ENCODE data around the gene KCNK2.
A peak's percentile ranks its signal among the peaks of the same experiment; 100 is the strongest.

KCNK2 gene, protein sequence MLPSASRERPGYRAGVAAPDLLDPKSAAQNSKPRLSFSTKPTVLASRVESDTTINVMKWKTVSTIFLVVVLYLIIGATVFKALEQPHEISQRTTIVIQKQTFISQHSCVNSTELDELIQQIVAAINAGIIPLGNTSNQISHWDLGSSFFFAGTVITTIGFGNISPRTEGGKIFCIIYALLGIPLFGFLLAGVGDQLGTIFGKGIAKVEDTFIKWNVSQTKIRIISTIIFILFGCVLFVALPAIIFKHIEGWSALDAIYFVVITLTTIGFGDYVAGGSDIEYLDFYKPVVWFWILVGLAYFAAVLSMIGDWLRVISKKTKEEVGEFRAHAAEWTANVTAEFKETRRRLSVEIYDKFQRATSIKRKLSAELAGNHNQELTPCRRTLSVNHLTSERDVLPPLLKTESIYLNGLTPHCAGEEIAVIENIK
- 0 to 0.11 (median 0) reads per million in 9 experiments for total RNA-seq

DNA sequence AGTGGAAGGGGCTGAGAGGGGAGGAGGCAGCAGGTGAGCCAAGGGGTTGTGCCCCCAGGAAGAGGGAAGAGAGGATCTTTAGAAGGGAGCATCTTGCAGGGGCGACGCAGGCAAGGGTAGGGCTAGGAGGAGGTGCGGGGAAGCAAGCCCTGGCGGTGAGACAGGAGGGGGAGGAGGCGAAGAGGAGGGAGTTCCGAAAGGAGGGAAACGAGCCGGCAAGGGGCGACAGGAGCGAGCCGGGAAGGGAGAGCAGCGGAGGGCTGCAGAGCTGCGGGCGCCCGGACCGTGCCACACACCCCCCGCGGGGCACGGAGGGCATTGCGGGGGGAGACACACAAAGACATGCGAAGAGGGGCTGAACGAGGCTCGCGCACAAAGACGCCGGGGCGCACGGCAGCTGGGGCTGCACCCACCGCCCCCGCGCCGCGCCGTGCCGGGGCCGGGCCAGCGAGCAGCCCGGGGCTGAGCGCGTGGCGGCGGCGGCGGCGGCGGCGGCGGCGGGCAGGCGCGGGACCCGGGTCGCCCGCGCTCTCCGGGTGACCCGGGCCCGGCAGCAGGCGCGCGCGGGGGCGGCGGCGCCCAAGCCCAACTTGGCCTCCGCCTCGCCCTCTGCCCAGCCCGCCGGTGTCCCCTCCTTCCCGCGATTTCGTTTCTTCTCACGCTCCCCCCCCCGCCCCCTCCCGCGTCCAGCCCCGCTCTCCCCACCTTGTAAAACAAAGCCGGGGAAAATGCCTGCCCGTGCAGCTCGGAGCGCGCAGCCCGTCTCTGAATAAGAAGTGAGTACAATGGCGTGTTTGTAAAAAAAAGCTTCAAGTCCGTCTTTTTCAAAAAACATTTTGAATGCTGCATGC, at the start of gene KCNK2:
KCNK2 (plus strand) TSS at position 206 of the 851 bp plus-strand sequence. CDS start 649 bp downstream, outside the sequence.
- Mint-ChIP-seq H3K4me1 (ENCODE audit: low read depth in 2 of 2) (peaks cover 0 to 2% of the 10 kb centered on the region in 2 donors), H3K36me3 (ENCODE audit: insufficient read depth) (no peaks in the 10 kb centered on the region), H3K9me3 (peaks cover 5 to 9% of the 10 kb centered on the region in 2 donors), H3K4me3 (peak within 1 kb of the TSS in 1 of 2 donors; percentile 9), H3K27me3 (peaks cover 21 to 34% of the 10 kb centered on the region in 2 donors), H3K27ac (no peak within 1 kb of the TSS)
- DNase-seq: no peak
- ATAC-seq (replicated peaks): no peak

DNA sequence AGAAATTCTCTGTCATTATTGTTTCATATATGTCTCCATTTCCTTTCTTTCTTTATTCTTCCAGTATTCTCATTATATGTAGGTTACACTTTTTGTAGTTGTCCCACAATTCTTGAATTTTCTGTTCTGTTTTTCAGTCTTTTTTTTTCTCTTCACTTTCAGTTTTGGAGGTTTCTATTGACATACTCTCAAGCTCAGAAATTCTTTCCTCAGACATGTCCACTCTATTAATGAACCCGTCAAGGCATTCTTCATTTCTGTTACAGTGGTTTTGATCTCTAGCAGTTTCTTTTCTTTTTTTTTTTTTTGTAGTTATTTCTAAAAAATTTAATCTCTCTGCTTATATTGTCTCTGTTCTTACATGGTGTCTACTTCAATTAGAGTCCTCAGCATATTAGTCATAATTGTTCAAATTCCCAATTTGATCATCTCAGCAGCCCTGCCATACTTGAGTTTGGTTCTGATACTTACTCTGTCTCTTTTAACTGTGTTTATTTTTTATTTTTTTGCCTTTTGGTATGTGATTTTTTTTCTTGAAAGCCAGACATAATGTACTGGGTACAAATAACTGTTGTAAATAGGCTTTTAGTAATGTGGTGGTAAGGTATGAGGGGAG, 49.5 kb upstream of the KCNK2 start:
- no peaks in the 10 kb centered on the region for H3K36me3 Mint-ChIP-seq (ENCODE audit: insufficient read depth)
- H3K4me1 Mint-ChIP-seq (ENCODE audit: low read depth in 2 of 2): no peaks in the 10 kb centered on the region
- no peaks in the 10 kb centered on the region for H3K9me3 Mint-ChIP-seq
- H3K27ac Mint-ChIP-seq: no peak overlapping the region
- no peak overlapping the region for H3K4me3 Mint-ChIP-seq
- ATAC-seq (replicated peaks) (no peak), DNase-seq (no peak)
- H3K27me3 Mint-ChIP-seq: no peaks in the 10 kb centered on the region

DNA sequence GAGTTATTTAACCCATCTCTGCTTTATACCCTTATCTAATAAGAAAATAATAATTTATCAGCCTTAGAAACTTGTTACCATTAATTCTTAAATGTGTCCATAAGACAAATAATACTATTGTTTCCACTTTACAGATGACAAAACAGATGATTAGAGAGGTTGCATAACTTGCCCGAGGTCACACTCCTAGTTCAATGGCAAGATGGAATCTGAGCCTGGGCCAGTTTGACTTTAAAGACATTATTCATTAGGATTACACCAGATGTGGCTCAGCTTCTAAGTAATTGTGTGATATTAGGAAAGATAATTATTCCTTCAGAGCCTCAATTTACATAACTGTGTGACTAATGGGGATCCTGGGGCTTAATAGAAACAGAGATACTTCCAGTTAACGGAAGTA, 42.3 kb upstream of the KCNK2 start:
- no peaks in the 10 kb centered on the region for H3K36me3 Mint-ChIP-seq (ENCODE audit: insufficient read depth)
- H3K9me3 Mint-ChIP-seq: peaks cover 0 to 9% of the 10 kb centered on the region in 2 donors
- H3K4me3 Mint-ChIP-seq: no peak overlapping the region
- DNase-seq: no peak
- no peak overlapping the region for H3K27ac Mint-ChIP-seq
- H3K27me3 Mint-ChIP-seq: no peaks in the 10 kb centered on the region
- H3K4me1 Mint-ChIP-seq (ENCODE audit: low read depth in 2 of 2): no peaks in the 10 kb centered on the region
- ATAC-seq (replicated peaks): no peak

DNA sequence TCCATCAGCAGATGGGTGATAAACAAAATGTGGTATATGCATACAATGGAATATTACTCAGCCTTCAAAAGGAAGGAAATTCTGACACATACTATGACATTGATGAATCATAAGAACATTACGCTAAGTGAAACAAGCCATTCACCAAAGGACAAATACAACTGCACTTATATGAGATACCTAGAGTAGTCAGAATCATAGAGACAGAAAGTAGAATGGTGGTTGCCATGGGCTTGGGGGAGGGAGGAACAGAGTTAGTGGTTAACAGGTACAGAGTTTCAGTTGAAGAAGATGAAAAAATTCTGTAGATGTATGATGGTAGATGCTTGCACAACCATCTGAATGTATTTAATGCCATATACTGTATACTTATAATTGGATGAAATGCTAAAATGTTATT, 39.1 kb upstream of the KCNK2 start:
- no peaks in the 10 kb centered on the region for H3K4me1 Mint-ChIP-seq (ENCODE audit: low read depth in 2 of 2)
- ATAC-seq (replicated peaks): no peak
- H3K9me3 Mint-ChIP-seq: peaks cover 0 to 9% of the 10 kb centered on the region in 2 donors
- no peaks in the 10 kb centered on the region for H3K27me3 Mint-ChIP-seq
- no peaks in the 10 kb centered on the region for H3K36me3 Mint-ChIP-seq (ENCODE audit: insufficient read depth)
- H3K27ac Mint-ChIP-seq: no peak overlapping the region
- no peak for DNase-seq
- H3K4me3 Mint-ChIP-seq: no peak overlapping the region

DNA sequence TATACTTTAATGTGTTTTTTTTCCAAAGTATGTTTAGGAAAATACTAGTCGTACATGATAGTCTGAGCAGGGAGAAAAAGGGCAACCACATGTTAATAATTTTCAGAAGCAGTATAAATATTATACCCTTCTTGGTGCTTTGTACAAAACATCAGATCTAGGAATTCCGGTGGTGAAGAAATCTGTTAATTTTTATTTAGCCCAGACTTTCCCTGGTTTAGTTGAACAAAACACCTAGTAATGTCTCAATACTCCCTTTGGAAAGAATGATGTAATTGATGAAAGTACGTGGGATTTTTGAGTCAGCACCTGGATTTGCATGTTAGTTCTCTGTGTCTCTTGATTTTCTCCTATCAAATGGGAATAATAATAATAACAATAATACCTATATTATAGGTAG, 38.4 kb upstream of the KCNK2 start:
- Mint-ChIP-seq H3K9me3 (peaks cover 0 to 9% of the 10 kb centered on the region in 2 donors), H3K4me1 (ENCODE audit: low read depth in 2 of 2) (no peaks in the 10 kb centered on the region), H3K27me3 (no peaks in the 10 kb centered on the region), H3K4me3 (no peak overlapping the region), H3K27ac (no peak overlapping the region), H3K36me3 (ENCODE audit: insufficient read depth) (no peaks in the 10 kb centered on the region)
- DNase-seq: no peak
- ATAC-seq (replicated peaks): no peak

DNA sequence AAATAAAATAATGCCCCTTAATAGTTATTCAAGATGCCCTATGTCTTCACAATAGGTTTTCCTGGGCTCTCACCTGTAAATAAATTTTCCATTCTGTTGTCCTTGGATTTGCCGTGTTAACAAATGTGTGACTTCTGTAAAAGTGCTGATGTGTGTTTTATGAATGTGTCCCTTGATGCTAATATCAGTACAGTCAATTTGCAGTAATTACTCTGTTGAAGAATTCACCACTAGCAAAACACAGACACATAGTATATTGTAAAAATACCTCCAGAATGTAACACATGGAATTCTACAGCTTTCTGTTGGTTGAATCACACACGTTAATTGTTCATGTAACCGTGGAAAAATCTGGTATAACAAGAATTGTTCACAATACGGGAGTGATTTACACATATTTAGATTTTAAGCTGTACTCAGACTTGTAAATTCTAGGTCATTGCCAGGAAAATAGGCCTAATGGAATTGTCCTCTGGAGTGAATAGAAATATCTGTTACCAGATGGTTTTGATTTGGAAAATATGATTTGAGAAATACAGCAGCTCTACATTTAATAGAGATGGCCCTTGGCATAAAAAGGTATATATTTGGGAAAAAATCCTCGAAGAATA, 36.7 kb upstream of the KCNK2 start:
- Mint-ChIP-seq H3K27me3 (no peaks in the 10 kb centered on the region), H3K27ac (no peak overlapping the region)
- no peak for DNase-seq

DNA sequence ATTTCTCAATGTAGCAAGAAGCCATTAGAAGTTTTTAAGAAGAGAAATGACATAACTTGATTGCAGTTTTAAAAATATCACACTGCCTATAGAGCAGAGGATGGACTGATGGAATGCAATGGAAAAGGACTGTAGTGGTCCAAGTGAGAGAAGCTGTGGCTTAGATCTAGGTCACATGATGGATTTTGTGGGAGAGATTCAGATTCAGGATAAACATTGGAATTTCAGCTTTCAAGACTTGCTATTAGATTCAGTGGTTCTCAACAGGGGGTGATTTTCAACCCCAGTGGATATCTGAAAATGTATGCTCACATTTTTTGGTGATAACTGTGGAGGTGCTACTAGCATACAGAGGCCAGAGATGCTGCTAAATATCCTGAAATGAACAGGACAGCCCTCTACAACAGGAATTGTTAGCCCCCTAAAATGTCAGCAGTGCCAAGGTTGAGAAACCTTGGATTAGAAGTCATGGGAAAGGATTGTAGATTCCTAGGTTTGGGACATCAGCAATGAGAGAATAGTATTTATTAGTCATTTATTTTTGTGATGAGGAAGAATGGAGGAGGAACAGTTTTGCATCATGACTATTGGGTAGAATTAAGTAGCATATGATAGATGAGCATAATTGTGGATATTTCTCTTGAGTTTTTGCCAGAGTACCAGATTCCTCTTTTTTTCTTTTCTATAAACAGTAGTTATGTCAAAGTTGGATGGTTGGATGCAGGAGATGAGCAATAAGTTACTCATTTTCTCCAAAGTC, 30.1 kb upstream of the KCNK2 start:
- no peaks in the 10 kb centered on the region for H3K36me3 Mint-ChIP-seq (ENCODE audit: insufficient read depth)
- no peak overlapping the region for H3K27ac Mint-ChIP-seq
- peaks cover 10 to 15% of the 10 kb centered on the region in 2 donors for H3K9me3 Mint-ChIP-seq
- no peak for ATAC-seq (replicated peaks)
- H3K27me3 Mint-ChIP-seq: no peaks in the 10 kb centered on the region
- no peak for DNase-seq
- no peaks in the 10 kb centered on the region for H3K4me1 Mint-ChIP-seq (ENCODE audit: low read depth in 2 of 2)
- no peak overlapping the region for H3K4me3 Mint-ChIP-seq

More for the DNA sequence above, 36.7 kb upstream of the KCNK2 start:
- Mint-ChIP-seq H3K4me3 (no peak overlapping the region), H3K36me3 (ENCODE audit: insufficient read depth) (no peaks in the 10 kb centered on the region), H3K9me3 (peaks cover 0 to 7% of the 10 kb centered on the region in 2 donors), H3K4me1 (ENCODE audit: low read depth in 2 of 2) (no peaks in the 10 kb centered on the region)
- no peak for ATAC-seq (replicated peaks)

DNA sequence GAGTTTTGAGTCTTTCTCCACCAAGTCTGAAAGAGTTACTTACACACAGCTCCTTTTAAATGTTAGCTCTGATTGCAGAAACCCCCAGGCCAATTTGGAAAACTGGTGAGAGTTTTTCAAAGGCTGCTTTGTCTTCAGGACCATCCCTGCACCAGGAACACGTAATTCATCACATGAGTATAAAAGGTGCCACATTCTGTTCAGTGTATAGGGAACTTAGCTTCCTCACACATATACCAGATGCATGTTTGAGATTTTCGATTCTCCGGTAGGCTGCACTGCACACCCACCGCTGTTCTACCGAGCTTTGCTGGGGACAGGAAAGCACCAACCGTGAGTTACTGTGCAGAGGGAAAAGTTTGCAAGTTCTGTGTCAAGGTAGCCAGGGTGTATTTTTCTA, 28.3 kb upstream of the KCNK2 start:
- Mint-ChIP-seq H3K4me1 (ENCODE audit: low read depth in 2 of 2) (no peaks in the 10 kb centered on the region), H3K36me3 (ENCODE audit: insufficient read depth) (no peaks in the 10 kb centered on the region), H3K27ac (no peak overlapping the region), H3K4me3 (no peak overlapping the region), H3K9me3 (peaks cover 16 to 22% of the 10 kb centered on the region in 2 donors), H3K27me3 (no peaks in the 10 kb centered on the region)
- DNase-seq: no peak
- no peak for ATAC-seq (replicated peaks)

DNA sequence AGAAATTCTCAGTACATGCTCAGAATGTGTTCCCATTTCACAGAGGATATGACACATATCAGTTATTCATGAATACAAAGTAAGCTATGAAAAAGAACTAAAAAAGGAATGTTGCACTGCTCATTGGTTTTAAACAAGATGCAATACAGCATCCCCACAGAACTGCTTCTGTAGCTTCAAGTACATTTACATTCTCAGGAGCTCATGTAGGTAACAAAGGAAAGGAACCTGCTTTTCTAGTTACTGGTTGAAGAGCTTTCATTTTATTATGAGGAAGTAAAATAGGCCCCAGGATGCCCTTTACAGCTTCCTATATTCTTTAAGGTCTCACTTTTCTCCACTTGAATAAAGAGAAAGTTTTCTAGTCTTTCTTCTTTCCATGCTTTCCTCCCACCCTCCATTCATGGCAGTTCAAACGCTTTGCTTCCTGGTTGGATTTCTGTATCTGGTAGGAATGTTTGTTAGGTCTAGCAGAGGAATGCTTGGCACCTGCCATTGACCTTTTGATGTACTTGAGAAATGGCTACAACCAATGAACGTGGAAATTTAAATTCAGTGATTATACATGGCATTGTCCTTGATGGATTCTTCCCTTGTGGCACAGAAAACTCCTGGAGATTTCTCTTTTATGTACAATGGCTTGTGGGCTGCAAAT, 27.1 kb upstream of the KCNK2 start:
- ATAC-seq (replicated peaks) (no peak), DNase-seq (no peak)
- H3K27ac Mint-ChIP-seq: no peak overlapping the region
- no peaks in the 10 kb centered on the region for H3K36me3 Mint-ChIP-seq (ENCODE audit: insufficient read depth)
- no peaks in the 10 kb centered on the region for H3K4me1 Mint-ChIP-seq (ENCODE audit: low read depth in 2 of 2)
- no peak overlapping the region for H3K4me3 Mint-ChIP-seq
- no peaks in the 10 kb centered on the region for H3K27me3 Mint-ChIP-seq
- peaks cover 15 to 22% of the 10 kb centered on the region in 2 donors for H3K9me3 Mint-ChIP-seq

DNA sequence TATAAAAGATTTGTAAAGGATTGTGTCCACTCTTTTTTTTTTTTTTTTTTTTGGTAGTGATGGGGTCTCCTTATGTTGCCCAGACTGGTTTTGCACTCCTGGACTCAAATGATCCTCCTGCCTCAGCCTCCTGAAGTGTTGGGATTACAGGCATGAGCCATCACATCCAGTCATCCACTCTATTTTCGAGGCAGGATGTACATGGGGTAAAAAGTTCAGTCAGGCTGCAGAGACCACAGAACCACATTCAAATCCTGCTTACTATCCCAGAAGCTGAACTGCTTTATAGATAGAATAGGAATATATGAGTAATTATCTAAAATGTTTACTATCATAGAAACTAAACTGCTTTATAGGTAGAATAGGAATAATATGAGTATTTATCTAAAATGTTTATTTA, 26.0 kb upstream of the KCNK2 start:
- Mint-ChIP-seq H3K27me3 (no peaks in the 10 kb centered on the region), H3K27ac (no peak overlapping the region), H3K4me3 (no peak overlapping the region), H3K36me3 (ENCODE audit: insufficient read depth) (no peaks in the 10 kb centered on the region), H3K4me1 (ENCODE audit: low read depth in 2 of 2) (no peaks in the 10 kb centered on the region), H3K9me3 (peaks cover 13 to 18% of the 10 kb centered on the region in 2 donors)
- DNase-seq: no peak
- no peak for ATAC-seq (replicated peaks)

DNA sequence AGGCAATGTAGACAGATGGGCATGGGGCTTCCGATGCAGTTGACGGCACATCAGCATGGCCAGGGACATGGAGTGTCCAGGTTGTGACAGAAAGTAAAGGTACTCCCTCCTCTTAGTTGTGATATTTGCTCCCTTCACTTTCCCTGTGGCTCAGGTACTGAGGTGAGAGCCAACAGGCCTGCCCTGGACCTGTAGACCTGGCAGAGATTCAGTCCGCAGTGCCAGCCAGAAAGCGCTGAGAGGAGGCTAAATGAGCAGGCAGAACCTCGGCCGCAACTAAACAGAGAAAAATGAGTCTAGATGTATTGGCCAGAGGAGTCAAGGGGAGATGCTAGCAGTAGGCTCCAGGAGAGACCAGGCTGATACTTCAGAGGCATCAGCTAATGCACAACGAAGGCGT, 22.6 kb upstream of the KCNK2 start:
- ATAC-seq (replicated peaks) (no peak), DNase-seq (no peak)
- peaks cover 7 to 17% of the 10 kb centered on the region in 2 donors for H3K9me3 Mint-ChIP-seq
- no peak overlapping the region for H3K4me3 Mint-ChIP-seq
- H3K27me3 Mint-ChIP-seq: no peaks in the 10 kb centered on the region
- H3K36me3 Mint-ChIP-seq (ENCODE audit: insufficient read depth): no peaks in the 10 kb centered on the region
- H3K4me1 Mint-ChIP-seq (ENCODE audit: low read depth in 2 of 2): no peaks in the 10 kb centered on the region
- H3K27ac Mint-ChIP-seq: no peak overlapping the region

DNA sequence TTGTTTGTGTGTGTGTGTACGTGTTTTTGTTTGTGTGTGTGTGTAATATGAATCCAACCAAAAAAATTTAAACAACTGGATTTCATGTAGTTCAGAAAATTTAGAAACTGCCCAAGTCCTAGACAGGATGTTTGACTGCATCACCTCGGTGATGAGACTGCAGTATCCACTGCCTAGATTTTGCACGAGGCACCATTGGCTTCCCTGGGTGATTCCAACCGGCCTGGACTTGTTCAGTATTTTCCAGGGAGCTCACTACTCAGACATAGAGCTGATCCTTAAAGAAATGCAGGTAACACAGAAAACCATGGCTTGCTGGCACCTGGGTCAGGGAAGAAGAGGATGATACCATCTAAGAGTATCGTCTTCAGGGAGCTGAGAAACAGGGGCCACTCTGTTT, 18.2 kb upstream of the KCNK2 start:
- ATAC-seq (replicated peaks) (no peak), DNase-seq (no peak)
- H3K4me3 Mint-ChIP-seq: no peak overlapping the region
- H3K4me1 Mint-ChIP-seq (ENCODE audit: low read depth in 2 of 2): no peaks in the 10 kb centered on the region
- H3K27ac Mint-ChIP-seq: no peak overlapping the region
- peaks cover 0 to 12% of the 10 kb centered on the region in 2 donors for H3K9me3 Mint-ChIP-seq
- H3K27me3 Mint-ChIP-seq: no peaks in the 10 kb centered on the region
- H3K36me3 Mint-ChIP-seq (ENCODE audit: insufficient read depth): no peaks in the 10 kb centered on the region
